HFF-Myc (cell line): ENCODE data around the gene MAST4.

ENCODE experiments used
- DNase-seq: peaks from one replicate; pipeline ENCODE4 v3.0.0-alpha.2; 2011; ENCODE audit warnings: low read depth; ENCODE audit errors: extremely low read depth
- H3K4me3 ChIP-seq: replicated peaks from 2 replicates; pipeline ENCODE4 v1.5.1; 2011; ENCODE audit warnings: low read depth, mild to moderate bottlenecking, control low read depth, low read length
- TF ChIP-seq, protein P1 (sequence below): IDR thresholded peaks from 2 replicates; pipeline ENCODE4 v1.5.1; 2012; ENCODE audit warnings: mild to moderate bottlenecking, low read depth, low read length, control low read depth; ENCODE audit errors: missing control alignments

The MAST4 gene

DNA sequence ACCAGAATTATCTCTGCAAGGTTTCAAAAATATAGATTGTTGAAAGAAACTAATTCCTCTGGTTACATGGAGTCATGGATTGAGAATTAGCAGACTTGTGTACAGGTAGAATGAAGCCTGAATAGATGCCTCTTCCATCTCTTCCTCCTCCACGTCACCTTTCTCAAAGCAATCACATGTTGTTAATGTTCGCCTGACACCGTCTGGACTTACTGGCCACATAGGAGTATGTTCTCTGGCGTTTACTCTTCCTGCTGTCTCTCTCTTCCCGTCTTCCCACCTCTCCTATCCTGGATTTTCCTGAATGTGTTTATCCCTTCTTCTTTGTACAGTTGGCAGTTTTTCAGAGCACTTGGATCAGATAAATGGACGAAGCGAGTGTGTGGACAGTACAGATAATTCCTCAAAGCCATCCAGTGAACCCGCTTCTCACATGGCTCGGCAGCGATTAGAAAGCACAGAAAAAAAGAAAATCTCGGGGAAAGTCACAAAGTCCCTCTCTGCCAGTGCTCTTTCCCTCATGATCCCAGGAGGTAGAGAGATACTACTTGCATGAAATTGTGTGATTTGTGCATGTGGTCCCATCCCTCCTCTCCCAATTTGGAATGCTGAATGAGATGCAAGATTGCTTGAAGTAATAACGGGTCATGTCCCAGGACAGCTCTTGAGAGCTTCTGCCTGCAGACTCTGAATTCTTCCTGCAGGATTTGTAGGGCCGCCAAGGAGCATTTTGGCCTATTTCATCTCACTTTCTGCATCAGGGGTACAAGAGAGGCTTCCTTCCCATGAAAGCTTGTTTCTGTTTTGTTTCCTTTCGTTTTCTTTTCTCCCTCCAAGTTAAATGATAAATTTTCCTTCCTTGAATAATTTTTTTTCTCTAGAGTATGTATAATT is 553.1 kb downstream of the MAST4 start:
- no peak for DNase-seq
- H3K4me3 ChIP-seq = no peak overlapping the region
- TF ChIP-seq, protein P1, sequence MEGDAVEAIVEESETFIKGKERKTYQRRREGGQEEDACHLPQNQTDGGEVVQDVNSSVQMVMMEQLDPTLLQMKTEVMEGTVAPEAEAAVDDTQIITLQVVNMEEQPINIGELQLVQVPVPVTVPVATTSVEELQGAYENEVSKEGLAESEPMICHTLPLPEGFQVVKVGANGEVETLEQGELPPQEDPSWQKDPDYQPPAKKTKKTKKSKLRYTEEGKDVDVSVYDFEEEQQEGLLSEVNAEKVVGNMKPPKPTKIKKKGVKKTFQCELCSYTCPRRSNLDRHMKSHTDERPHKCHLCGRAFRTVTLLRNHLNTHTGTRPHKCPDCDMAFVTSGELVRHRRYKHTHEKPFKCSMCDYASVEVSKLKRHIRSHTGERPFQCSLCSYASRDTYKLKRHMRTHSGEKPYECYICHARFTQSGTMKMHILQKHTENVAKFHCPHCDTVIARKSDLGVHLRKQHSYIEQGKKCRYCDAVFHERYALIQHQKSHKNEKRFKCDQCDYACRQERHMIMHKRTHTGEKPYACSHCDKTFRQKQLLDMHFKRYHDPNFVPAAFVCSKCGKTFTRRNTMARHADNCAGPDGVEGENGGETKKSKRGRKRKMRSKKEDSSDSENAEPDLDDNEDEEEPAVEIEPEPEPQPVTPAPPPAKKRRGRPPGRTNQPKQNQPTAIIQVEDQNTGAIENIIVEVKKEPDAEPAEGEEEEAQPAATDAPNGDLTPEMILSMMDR = no peak

DNA sequence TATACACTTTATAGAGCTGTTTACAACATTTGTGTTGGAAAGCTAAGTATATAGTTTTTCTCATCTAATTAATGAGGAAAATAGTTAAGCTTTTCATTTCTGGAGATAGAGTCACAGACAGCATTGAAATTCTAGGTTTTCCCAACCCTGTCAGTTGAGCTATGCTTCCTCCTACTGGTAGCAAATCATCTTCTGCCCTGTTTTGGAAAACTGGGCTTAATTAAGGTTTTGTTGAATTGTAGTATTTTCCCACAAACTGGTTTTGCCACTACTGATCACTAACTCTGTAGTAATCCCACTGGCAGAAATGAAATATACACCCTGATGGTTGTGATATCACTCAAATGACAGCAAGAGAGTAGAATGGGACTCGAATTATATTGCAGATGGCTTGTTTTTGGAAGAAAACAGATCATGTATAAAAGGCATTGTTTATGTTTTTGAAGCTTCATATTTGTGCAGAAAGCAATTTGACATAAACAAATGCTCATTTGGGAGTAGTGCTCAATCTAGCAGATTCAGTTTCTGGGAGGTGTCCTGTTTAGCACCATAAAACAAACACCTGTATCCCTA is 553.8 kb downstream of the MAST4 start:
- no peak for DNase-seq
- no peak overlapping the region for H3K4me3 ChIP-seq
- TF ChIP-seq, protein P1 = peak; percentile 42

DNA sequence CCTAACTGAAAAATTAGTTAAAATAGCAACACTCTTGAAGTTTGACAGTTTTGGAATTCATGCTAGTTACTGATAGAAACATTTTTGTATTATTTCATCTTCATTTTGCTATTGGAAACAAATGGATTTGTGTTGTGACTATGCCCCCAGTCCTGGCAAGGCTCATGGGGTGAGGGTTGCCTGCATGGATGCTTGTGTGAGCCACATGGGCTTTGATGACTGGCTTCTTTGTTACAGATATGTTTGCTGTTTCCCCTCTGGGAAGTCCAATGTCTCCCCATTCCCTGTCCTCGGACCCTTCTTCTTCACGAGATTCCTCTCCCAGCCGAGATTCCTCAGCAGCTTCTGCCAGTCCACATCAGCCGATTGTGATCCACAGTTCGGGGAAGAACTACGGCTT is 556.2 kb downstream of the MAST4 start:
- no peak for DNase-seq
- H3K4me3 ChIP-seq = no peak overlapping the region
- TF ChIP-seq, protein P1 = no peak

DNA sequence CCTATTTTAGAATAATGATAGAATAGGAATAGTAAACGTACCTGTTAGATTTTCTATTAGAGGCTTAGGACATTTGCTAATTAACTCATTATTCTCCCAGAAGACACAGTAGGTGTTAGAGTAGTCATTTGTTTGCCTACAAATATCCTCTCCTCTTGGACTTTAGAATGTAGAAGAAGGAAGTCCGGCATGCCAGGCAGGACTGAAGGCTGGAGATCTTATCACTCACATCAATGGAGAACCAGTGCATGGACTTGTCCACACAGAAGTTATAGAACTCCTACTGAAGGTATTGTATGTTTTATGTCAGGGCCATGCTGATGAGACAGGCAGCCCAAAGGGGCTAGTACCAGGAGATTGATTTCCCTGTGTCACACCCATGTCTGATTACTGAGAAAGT is 557.1 kb downstream of the MAST4 start:
- no peak for DNase-seq
- no peak overlapping the region for H3K4me3 ChIP-seq
- TF ChIP-seq, protein P1 = no peak

DNA sequence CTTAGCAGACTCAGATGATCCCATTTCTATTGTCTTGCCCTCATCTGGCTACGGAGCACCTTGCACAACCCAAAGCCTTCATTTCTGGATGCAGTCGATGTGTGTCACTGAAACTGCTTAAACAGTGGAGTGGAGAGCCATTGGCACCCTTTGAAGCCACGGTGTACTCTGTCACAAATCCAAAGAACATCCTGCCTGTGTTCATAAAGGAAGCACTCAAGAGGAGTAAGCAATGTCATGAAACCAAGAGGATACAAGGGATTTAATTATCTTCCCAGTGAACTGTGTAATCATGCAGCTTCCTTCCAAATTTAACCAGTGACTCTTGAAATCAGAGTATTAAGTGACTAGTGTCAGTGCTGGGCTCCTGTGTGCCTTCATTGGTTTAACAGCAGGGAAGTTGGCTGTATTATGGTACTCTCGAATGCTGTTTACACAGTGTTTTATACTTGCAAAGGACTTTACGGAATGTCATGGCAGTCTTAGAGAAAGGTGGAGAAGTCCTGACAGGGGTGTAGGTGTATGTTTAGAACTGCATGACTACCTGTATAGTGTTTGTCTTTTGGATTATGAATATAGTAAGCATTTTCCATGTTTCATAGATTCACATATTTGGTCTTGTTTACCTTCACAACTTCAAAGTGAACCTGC is 558.5 kb downstream of the MAST4 start:
- DNase-seq = no peak
- H3K4me3 ChIP-seq = no peak overlapping the region
- TF ChIP-seq, protein P1 = no peak

DNA sequence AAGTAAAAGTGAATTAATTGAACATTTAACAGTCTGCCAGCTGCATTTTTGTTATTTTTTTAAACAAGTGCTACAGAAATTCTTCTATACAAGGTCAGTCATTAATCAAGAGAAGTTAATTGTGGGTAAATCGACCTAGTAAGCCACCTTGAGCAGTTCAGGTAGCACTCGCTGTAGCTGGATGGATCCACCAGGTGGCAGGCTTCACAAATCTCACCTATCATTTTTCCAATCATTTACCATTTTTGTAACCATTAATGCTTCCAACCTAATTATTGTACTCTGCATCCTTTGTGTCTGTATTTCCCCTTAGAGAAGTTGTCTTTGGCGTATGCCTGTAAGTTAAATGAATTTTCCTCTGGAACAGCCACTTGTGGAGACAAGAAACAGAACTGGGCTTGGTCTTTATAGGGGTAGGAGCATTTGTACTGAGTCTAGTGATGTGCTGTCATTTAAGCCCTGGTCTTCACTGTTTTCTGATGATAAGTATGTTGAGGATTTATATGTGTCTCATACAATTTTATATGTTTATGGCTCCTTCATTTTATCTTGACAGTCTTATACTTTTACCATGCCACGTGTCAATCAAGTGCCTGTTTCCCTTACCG is 560.9 kb downstream of the MAST4 start:
- DNase-seq = no peak
- no peak overlapping the region for H3K4me3 ChIP-seq
- TF ChIP-seq, protein P1 = peak; percentile 74
